GM18520 (cell line): Measurements from ENCODE around the gene GLI1.
A peak's percentile ranks its signal among the peaks of the same experiment; 100 is the strongest.
"Not testable (repeated sequence)": the region's sequence is repeated elsewhere in the genome, so short reads cannot be mapped to it uniquely, and the experiment has no call there.

Source experiments
- ATAC-seq: cut with Tn5 transposase; IDR thresholded peaks from one replicate; pipeline ENCODE4 v1.9.1; 2021; ENCODE audit not compliant: unreplicated experiment

GLI1 gene

GRCh38 chr12:57475271-57476161 lies 15.9 kb downstream of the GLI1 start:
- no peak for ATAC-seq

- no peak for ATAC-seq
Observed at GRCh38 chr12:57476162-57476992, 16.8 kb downstream of the GLI1 start.

GRCh38 chr12:57476993-57477709 lies 17.6 kb downstream of the GLI1 start:
- no peak for ATAC-seq

- ATAC-seq, result peak; percentile 32
Observed at GRCh38 chr12:57477710-57478681, 18.4 kb downstream of the GLI1 start.

- ATAC-seq, result no peak
Observed at GRCh38 chr12:57479043-57479375, 19.4 kb downstream of the GLI1 start.

- ATAC-seq, result no peak
Observed at GRCh38 chr12:57479376-57480115, 20.0 kb downstream of the GLI1 start, which contains the start of gene ARHGAP9. Gene ARHGAP9, minus strand, starts transcription at chr12:57479866. Its CDS starts 460 bp downstream, at chr12:57479406.

- ATAC-seq, result no peak
Observed at GRCh38 chr12:57481671-57482070, 22.1 kb downstream of the GLI1 start.

GRCh38 chr12:57483466-57483865 lies 23.9 kb downstream of the GLI1 start:
- no peak for ATAC-seq

GRCh38 chr12:57485695-57486094 lies 26.1 kb downstream of the GLI1 start:
- ATAC-seq, result no peak

- no peak for ATAC-seq
Observed at GRCh38 chr12:57487055-57487596, 27.5 kb downstream of the GLI1 start.

- peak; percentile 99 for ATAC-seq
Observed at GRCh38 chr12:57487597-57488401, 28.2 kb downstream of the GLI1 start, which contains the start of gene MARS1. Gene MARS1, plus strand, starts transcription at chr12:57488068. Its CDS starts 23 bp downstream, at chr12:57488091.

GRCh38 chr12:57488402-57489156 lies 29.0 kb downstream of the GLI1 start:
- ATAC-seq, result no peak

- no peak for ATAC-seq
Observed at GRCh38 chr12:57489157-57489641, 29.6 kb downstream of the GLI1 start.

- no peak for ATAC-seq
Observed at GRCh38 chr12:57490126-57490525, 30.5 kb downstream of the GLI1 start.

- no peak for ATAC-seq
Observed at GRCh38 chr12:57491393-57492280, 32.1 kb downstream of the GLI1 start.

GRCh38 chr12:57495051-57495701 lies 35.6 kb downstream of the GLI1 start:
- ATAC-seq, result not testable (repeated sequence)
